DMS79 treated with DMSO at 0.1 percent for 48 hours (cell line): ENCODE data around the gene SHQ1.

Source experiments
- DNase-seq: peaks from one replicate; lab custom pipeline; 2025; lab: John Stamatoyannopoulos, UW

The SHQ1 gene

DNA sequence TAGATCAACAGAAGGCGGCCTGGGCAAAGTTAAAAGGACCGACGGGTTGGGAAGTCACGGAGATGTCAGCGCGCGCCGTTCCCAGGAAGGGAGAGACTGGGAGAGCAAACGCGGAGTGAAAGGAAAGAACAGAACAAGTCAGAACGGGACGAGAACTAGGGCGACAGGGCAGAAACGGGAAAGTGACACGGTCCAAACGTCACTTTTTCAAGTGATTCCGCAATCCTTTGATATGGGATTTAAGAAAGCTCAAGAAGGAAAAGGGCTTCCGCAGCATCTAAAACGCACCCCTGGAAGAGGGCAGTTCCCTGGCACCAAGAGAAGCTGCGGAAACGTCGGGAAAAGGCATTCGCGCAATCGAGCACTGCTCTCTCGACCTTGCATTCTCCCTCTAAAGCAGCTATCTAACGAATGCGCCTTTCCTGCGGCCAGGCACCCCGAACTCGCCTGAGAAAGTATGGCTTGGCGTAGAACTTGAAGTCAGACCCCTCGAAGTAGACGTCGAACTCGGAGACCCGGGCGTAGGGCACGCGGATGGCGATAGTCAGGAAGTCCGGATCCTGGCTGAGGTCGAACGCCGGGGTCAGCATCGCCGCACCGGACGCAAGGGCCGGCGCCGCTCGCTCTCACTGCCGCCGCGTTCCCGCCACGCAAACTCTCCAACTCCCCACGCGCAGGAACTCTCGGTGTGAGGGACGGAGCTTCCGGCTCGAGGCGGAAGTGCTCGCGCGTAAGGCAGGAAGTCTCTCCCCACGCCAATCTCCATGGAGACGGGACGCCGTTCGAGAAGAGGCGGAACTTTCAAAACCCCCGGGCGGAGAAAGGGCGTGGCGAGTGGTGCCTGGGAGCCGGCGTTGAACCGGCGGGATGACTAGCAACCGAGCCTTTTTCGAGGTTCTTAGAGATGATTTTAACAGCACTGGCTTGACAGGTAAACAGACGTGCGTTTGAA is at the start of gene SHQ1:
Gene SHQ1 (minus strand): TSS at position 695 of the 952 bp plus-strand sequence. CDS start 105 bp downstream, at position 590.
- peak; percentile 55 for DNase-seq

DNA sequence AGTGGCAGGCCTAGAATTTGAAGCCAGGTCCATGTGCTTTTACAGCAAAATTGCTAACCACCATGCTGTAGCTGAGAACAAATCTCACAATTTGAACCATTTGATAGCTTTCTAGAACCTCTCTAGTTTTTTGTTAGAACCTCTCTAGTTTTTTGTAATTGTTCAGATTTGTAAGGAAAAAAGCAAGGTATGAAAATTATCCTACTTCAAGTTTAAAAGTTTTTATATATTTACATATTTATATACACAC is 49.4 kb upstream of the SHQ1 start:
- DNase-seq, result no peak

DNA sequence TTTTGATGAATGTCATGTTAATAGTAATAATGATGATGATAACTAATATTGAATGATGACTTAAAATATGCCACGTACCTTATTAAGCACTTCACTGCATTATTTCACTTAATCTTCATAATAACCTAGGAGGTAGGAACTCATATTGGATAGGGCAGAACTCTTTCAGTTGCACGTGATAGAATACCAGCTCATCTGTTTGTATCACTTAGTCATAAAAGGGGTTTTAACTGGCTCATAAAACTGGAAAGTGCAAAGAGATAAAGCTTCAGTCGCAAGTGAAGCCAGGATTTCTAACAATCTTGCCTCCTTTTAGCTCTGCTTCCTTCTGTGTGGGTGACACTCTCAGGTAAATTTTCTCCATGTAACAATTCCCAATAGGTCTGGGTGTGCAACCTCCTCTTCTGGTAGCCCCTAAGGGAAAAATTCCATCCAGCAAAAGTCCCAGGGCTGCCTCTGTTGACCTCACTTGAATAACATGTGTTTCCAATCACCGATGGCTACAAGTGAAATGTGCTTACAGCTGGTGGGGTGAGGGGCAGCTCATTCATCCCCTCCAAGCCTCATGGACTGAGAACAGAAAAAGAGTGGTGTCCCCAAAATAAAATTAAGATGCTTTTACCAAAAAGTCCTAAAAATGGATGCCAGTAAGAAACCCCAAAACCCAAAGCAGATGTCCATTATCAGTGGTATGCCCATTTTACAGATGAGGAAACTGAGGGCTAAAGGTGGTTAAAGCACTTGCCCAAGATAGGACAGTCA is 48.9 kb upstream of the SHQ1 start:
- no peak for DNase-seq

DNA sequence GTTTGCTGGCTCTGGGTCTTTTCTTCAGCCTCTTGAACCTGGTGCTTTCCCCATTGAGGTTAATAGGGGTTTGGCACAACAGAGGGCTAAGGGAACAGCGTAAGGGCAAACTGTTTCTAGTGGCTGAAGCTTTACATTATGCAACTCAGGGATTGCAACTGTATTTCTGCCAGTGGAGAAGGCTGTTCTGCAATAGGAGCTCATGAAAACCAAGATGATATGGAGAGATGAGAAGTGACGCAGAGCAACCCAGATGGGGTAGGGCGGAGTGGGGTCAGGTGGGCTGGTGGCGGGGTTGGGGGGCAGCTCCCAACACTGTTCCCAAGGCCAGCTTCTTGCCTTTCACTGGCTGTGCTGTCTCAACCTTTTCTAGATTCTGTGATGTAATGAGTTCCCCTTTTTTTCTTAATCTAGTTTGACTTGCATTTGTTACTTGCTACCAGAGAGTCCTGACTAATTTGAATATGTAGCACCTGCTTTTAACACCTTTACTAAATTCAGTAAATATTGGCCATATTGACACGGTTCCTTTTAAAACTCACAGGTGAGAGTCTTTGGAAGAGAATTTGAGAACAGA is 46.8 kb upstream of the SHQ1 start:
- DNase-seq, result no peak

DNA sequence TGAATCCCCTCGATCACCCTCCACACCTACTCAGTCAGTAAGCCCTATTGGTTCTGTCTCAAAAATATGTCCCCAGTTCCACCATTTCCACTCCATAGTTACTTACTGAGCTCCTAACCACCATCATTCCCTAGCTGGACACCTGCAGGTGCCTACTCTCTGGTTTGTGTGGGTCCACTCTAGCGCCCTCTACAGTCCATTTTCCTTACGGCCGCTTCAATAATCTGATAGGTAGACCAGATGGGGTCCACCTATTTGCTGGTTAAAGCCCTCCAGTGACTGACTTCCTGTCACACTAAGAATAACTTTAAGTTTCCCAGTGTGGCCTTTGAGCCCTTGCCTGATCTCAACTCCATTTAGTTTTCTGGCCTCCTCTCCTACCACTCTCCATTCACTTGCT is 44.6 kb upstream of the SHQ1 start:
- DNase-seq, result no peak

DNA sequence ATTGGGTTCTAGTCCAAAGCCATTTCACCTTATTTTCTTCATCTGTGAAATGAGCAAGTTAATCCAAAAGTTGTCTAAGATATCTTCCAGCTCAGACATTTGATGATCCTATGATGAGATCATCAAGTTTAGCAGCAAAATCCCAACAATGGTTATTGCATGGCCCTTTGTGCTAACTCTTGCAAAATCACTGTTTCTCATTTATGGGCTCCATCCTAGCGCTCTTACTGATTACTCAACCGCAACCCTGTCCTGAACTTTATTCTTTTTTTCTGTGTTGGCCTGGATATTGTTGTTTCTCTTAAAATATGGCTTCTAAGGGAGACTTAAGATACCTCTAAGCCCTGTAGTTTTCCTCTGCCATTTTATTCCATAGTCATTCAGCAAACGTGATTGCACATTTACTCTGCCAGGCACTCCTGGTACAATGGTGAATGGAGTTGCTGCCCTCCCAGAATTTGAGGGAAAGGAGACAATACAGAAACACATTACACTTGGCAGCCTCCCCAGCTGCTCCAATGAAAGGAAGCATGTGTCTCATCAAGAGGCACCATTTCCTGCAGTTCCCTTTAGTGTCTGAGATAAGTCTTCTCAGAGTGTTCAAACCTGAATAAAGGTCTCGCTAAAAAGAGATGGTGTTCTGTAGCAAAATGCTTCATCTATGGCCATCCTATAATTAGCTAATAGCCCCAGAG is 44.0 kb upstream of the SHQ1 start:
- no peak for DNase-seq

DNA sequence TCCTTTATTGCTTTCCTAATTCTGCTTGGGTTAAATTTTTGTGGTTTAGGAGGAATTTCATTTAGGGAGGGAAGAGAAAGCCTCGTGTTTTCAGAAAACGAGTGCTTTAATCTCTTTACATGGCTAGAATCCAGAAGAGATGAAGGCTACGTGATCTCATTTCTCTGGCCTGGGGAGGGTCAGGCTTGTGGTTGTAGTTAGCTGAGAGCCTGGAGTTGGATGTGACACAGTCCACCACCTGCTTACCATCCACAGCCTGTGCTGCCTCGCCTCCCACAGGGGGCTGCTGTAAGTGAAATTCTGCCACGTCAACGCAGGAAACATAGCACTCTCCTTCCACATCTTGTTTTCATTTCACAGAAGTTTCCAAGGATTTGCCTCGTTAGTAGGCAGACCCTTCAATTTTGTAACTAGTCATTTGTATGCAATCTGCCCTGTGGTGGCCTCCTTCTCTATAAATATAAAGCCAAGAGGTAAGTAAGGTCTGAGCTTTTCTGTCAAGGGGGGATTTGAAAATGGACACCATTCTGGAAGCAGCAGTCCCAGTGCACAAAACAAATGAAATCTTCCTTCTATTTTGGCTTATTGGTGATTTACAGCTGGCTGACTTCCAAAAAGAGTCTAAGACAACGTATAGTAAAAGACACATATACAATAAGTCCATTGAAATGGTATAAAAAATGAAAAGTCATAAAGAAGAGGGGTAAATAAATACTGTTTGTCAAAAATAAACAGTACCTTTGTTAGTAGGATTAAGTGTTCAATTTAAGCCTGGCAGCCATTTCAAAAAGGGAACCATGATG is 43.0 kb upstream of the SHQ1 start:
- no peak for DNase-seq

DNA sequence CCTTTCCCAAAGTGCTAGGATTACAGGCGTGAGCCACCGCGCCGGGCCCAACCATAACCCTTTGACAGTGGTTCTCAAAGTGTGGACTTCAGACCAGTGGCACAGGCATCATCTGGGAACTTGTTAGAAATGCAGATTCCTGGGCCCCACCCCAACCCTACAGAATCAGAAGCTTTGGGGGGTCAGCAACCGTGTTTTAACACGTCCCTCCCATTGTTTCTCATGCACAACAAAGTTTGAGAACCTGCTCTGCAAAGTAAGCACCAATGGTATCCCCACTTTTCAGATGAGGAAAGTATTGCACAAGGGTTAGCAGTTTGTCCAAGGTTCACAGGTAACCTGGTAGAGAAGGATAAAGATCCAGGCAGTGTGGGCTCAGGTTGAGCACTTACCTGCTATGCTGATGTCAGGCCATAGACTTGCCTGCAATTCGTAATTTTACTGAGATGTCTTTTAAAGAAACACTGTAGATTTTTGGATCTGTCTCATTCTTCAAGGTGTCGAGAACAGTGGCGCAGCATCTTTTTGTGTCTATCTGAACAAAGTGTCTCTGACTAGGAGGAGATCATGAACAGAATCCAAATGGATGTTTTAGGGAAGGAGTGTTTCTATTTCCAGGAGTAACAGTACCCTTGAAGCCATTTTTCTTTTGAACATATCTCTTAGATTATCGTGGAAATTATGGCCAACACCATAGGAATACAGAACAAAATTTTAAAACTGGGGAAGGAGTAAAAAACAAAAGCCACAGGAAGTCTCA is 42.1 kb upstream of the SHQ1 start:
- no peak for DNase-seq

DNA sequence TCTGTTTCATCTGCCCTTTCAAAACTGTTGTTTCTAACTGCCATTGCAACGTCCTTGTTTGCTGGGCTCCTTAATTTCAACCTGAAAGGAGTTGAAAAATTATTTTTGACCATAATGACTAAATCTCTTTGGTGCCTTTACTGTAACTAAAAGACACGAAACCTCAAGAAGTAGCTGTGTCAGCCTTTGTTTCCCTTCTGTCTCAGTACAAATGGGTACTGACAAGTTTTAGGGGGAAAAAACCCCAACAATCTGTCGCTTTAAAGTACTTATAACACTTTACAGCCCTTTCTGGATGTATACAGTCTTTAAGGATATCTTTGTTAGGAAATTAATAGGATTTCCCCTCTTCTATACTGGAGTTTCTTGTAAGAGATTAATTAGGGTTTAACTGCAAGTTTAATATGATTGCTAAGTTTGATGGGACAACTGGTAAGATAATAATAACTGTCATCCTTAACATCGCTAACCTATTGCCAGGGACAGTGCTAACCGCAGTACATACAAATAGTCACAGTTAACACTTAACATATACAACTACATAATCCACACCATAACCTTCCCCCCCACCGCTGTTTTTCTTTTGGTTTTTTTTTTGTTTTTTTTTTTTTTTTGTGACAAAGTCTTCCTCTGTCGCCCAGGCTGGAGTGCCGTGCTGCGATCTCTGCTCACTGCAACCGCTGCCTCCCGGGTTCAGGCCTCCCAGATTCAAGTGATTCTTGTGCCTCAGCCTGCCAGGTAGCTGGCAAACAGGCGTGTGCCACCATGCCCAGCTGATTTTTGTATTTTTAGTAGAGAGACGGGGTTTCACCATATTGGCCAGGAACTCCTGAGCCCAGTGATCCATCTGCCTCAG is 41.3 kb upstream of the SHQ1 start:
- no peak for DNase-seq

DNA sequence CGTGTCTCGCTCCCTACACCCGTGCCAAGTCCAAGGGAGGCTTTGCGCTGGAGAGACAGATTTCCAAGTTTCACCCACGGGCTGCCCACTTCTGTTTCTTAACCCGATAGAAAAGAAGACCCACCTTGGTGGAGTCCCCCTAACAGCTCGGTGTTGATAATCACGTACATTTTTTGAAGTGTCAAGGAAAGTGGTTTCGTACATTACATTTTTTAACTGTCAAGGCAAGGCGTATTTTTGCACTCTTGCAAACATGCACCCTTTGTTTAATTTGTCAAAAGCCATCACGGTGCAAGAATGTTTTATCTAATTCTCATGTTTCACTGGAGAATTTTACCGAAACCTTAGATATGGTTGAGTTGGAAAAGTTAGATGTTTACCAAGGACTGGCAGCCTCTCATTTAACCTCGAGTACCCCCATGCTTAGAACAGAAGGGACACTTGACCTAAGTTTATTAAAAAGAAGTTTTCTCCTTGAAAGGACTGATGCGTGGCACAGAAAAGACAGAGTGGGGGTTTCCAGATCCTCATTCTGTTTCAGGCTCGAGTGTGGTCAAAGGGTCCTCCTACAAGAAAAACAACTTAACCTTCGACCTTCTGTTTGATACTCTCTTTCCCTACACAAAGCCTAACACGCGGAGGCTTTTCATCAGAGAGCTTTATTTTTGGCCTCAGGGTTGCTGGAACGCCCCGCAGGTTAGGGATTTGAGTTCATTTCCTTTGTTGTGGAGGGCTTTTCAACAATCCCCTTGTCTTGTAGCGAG is 40.5 kb upstream of the SHQ1 start:
- no peak for DNase-seq

DNA sequence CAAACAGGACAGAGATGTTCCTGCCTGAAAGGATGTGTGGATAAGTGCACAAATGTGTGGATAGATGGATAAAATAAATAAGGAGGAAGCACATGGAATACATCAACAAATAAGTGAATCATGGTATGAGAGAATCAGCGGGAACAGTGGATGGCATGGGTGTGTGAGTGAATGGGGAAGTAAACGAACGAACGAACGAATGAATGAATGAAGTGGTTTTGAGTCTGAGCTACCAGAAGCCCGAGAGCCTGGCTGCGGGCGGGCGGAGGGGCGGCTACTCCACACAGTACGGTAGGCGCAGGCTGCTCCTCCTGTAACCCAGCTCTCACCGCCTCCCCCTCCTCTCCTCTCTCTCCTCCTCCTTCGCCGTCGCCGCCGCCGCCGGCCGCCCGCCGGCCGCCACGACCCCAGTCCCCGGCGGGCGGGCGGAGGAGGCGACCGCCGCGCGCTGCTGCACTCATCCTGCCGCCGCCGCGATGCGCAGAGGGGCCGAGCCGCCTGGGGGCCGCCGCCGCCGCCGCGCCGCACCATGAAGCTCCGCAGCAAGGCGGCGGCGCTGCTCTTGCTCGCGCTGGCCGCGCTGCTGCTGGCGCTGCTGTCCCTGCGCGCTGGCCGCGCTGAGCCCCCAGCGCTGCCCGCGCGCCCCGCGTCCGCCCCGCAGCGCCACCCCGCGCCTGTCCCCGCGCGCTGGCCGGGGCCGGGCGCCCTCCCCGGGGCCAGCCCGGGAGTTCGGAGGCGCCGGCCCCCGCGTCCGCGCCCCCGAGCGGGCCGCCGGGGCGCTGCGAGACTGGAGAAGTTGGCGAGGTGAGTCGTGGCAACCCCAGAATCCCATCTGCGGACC is 39.7 kb upstream of the SHQ1 start, which contains the start of gene GXYLT2:
Gene GXYLT2 (plus strand): TSS at position 342 of the 841 bp plus-strand sequence. CDS start 188 bp downstream, at position 530.
- peak; percentile 16 for DNase-seq

DNA sequence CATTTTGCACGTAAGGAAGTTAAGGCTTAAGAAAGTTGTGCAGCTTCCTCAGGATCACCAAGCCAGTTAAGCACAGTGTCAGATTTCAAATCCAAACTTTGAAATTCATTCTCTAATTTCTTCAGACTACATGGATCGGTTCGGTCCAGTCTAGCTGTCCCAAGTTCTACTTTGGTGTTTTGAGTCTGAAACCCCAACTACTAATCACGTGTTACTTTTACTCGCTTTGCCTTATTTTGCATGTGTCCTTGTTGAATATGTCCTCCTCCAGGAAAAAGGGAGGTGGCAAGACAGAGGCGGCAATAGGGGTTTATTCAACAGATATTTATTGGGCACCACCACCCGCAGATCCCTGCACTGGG is 39.1 kb upstream of the SHQ1 start:
- DNase-seq, result no peak

DNA sequence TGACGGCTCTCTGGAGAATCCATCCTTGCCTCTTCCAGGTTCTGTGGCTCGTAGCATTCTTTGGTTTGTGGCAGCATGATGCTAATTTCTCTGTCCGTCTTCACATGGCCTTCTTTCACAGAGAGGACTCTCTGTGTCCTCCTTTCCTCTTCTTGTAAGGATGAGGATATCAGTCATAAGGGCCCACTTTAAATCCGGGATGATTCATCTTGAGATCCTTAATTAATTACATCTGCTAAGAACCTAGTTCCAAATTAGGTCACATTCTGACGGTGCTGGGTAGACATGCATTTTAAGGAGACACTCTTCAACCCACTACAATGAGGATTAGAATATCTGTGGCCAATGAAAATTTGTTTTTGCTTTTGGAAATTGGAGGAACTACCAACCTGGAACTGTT is 23.9 kb upstream of the SHQ1 start:
- no peak for DNase-seq

DNA sequence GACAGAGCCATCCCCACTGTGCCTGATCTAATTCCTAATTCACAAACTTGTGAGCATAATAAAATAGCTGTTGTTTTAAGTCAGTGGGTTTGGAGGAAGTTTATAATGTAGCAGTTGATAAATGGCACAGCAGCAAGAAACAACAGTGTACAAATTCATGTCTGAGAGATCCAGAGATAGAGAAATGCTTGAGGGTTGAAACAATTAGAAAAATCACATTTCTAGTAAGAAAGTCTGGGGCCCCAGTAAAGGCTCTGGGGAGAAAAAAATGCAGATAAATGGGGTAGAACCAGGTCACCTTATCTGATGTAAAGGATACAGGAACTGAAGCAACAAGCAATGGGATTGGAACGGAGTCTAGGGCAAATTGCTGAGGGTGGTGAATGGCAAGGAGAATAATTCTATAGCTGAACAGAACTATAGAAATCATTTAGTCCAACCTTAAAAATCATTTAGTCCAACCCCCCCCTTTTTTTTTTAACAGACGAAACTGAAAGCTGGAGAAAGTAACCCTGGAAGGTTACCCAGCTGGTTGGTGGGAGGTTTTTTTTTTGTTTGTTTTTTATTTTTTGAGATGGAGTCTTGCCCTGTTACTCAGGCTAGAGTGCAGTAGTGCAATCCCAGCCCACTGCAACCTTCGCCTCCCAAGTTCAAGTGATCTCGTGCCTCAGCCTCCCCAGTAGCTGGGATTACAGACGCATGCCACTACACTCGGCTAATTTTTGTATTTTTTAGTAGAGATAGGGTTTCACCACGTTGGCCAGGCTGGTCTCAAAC is 14.3 kb upstream of the SHQ1 start:
- no peak for DNase-seq

DNA sequence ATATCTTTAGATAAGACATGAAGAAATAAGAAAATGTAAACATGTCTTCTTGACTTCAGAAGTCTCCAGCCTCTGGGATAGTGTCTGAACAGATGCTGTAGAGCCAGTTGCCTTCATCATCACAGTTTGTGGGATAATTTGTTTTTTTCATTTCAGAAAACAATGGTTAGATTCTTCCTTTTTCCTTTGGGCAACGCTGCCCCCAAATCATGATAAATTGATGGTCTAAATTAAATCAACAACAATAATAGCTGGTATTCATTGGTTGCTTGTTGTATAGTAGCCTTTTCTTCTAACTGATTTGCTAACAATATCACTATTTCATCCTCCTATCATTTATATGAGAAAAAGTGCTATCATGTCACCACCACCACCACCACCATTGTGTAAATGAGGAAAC is 12.6 kb upstream of the SHQ1 start:
- no peak for DNase-seq

DNA sequence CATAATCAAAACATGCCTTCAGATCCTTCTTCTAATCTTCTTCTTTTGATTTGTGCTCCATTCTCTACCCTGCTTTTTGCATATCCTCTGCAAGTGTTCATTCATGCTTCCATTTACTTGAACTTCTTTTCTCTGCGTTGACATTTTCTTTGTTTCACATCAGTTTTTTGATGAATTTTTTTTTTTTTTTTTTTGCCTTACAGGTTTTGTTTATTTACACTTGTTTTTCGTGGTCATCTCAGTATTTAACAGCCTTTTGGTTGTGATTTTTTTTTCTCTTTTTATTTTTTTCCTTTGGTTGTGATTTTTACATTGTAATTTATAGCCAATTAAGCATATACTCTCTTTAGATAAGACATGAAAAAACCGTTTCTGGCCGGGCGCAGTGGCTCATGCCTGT is 11.8 kb upstream of the SHQ1 start:
- no peak for DNase-seq

DNA sequence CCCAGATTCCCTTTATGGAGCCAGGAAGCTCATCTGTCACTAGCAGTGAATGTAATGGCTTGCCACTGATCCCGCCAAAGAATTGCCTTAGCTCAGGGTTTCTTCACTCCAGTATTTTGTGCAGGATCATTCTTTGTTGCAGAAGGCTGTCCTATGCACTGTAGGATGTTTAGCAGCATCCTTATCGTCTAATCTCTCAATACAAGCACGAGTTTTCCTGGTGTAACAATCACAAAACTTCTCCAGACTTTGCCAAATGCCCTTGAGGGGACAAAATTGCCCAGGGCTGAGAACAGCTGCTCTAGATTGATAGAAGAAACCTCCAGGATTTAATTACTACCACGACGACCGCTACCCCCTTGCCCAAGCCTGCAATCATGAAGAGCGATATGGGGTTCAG is 6.8 kb upstream of the SHQ1 start:
- DNase-seq, result no peak
